Mononuclear cell (primary cell): Measurements from ENCODE around the gene KIF17. TPM values are rescaled to one million over a fixed set of nuclear protein-coding genes. Genes with fewer than 3 reads are reported as not detected.

ENCODE experiments used
- H3K27me3 ChIP-seq: 2 replicates; pipeline ENCODE4 v1.6.0; 2011; ENCODE audit warnings: low read length, control low read depth; ENCODE audit not compliant: insufficient read depth
- H3K4me1 ChIP-seq: 2 replicates; pipeline ENCODE4 v1.5.1; 2011; ENCODE audit warnings: mild to moderate bottlenecking, low read length, control low read depth; ENCODE audit not compliant: insufficient read depth
- H3K4me3 ChIP-seq: 2 replicates; pipeline ENCODE4 v1.5.1; 2011; ENCODE audit warnings: mild to moderate bottlenecking, low read length, moderate library complexity
- H3K9me3 ChIP-seq: 2 replicates; pipeline ENCODE4 v1.5.1; 2011; ENCODE audit warnings: low read depth, mild to moderate bottlenecking, control low read depth, low read length
- total RNA-seq: library from RNA; depleted of rRNA; stranded (reverse); fragments of >200 nt; gene quantifications from one replicate; pipeline ENCODE4 v1.2.3, GENCODE V29; 2012

Gene KIF17
- total RNA-seq, 1 donor, result under 0.01 TPM

DNA sequence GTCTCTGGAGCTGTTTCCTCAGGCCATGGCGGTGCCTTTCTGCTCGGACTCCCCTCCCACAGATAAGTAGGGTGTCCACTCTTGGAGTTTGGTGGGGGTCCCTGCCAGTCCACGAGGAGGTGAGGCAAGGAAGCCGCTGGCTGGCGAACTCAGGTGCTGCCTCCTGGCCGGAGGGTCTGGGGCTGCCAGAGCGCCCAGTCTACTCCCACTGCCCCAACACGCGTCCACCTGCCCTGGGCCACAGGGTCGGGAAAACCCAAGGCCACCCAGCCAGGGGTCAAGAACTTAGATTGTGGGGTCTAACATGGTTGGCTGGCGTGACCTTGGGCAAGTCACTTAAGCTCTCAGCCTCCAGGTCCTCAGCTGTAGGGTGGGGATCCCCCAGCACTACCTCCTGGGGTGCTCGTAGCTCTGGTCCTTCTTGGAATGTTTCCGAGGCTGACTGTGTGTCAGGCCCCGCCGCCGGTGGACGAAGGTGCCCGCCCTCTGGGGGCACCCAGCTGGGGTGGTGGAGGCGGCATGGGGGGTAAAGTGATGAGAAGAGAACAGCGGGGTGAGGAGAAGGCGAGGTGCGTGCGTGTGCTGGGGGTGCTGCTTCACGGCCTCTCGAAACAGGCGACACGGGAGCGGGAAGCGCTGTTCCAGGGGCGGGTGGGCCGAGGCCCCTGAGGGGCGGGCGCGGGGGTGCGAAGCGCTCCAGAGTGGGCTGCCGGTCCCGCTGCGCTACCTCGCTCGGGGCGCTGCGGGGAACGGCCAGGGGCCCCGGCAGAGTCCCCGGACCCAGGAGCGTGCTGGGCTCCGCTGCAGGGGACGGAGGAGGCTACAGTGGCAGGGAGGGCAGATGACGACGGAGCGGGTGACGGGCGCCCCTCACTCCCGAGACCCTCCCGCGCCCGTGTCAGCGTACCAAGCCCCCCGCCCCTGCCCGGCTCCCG, 13.5 kb upstream of the KIF17 start:
- no peaks in the 10 kb centered on the region for H3K9me3 ChIP-seq
- H3K27me3 ChIP-seq, result peaks cover 37% of the 10 kb centered on the region
- no peak overlapping the region for H3K4me3 ChIP-seq
- H3K4me1 ChIP-seq, result peaks cover 20% of the 10 kb centered on the region

DNA sequence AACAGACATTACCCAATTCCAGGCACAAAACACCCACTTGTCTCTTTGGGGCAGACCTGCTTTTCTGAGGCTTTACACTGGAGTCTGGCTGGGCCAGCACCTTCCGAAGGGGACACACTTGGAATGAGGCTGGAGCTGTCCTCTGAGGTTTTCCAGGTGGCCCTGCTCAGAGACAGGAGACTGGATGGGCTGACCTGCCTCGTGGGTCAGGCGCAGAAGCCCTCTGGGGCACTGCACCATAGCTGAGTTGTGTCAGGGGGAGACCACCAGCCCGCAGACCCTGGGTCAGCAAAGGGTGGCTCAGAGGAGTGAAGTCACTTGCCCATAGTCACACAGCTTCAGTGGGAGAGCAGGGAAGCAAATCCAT, 12.9 kb upstream of the KIF17 start:
- peaks cover 20% of the 10 kb centered on the region for H3K4me1 ChIP-seq
- H3K9me3 ChIP-seq, result no peaks in the 10 kb centered on the region
- peaks cover 37% of the 10 kb centered on the region for H3K27me3 ChIP-seq
- H3K4me3 ChIP-seq, result no peak overlapping the region

- peaks cover 37% of the 10 kb centered on the region for H3K27me3 ChIP-seq
- H3K9me3 ChIP-seq, result no peaks in the 10 kb centered on the region
- H3K4me1 ChIP-seq, result peaks cover 20% of the 10 kb centered on the region
- no peak overlapping the region for H3K4me3 ChIP-seq
Observed at GRCh38 chr1:20729990-20730689, 12.3 kb upstream of the KIF17 start.

GRCh38 chr1:20729155-20729931, 11.5 kb upstream of the KIF17 start:
- Histone ChIP-seq H3K27me3 (peaks cover 37% of the 10 kb centered on the region), H3K9me3 (no peaks in the 10 kb centered on the region), H3K4me3 (no peak overlapping the region), H3K4me1 (peaks cover 20% of the 10 kb centered on the region)

DNA sequence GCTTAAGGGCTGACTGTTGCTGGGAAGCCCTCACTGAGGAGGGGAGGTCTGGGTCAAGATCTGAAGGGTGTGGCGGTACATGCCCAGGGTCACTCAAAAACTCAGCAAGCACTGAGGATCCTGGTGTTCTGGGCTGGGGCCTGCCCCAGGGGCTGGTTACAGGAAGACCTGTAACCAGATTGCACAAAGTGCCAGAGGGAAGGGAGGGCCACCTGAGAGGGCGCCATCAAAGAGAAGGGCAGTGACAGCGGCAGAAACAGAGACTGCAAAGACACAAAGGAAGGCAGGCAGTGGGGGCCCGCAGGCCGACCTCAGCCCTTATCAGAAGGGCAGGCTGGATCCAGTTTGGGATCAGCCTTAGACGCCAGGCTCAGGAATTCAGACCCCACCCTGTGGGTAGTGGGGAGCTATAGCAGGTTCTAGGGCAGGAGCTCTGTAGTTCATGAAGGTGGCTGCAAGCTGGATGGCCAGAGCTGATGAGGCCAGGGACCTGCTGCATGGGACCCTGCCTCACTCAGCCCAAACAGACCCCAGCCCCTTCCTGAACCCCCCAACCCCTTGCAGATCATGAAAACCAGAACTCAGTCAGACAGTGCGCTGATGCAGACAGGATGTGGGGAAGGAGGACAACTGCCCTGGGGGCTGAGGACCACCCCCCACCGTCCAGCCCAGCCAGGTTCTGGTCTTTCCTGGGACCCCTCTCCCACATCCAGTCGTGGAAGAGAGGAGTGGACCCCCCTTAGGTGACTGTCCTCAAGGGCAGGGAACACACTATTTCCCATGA, 10.8 kb upstream of the KIF17 start:
- Histone ChIP-seq H3K27me3 (peaks cover 36% of the 10 kb centered on the region), H3K4me3 (no peak overlapping the region), H3K4me1 (peaks cover 19% of the 10 kb centered on the region), H3K9me3 (no peaks in the 10 kb centered on the region)

DNA sequence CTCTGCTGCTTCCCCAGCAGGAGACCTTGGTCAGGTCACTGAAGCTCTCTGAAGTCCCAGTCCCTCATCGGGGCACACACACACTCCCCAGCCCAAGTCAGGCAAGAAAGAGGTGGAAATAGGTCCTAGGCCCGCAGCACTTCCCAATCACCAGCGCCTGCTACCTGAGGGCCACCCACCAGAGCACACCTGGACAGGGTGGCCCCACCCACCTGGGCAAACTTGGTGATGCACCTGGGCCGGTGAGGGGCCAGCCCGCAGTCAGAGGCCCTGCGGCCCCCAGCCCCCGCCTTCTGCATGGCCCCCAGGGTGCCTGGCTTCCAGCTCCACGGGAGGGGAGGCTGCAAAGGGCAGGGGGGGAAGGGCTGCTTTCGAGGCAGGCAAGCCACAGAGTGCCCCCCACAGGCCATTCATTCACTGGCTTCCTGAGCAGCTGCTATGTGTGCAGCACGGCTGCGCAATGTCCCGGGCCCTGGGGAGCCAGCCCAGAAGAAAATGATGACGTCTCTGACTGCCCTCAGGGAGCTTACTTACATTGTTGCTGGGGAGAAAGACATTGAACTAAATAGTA, 10.0 kb upstream of the KIF17 start:
- Histone ChIP-seq H3K4me3 (no peak overlapping the region), H3K27me3 (peaks cover 31% of the 10 kb centered on the region), H3K9me3 (no peaks in the 10 kb centered on the region), H3K4me1 (peaks cover 12% of the 10 kb centered on the region)

- Histone ChIP-seq H3K9me3 (no peaks in the 10 kb centered on the region), H3K4me1 (peaks cover 5% of the 10 kb centered on the region), H3K4me3 (no peak overlapping the region), H3K27me3 (peaks cover 24% of the 10 kb centered on the region)
Observed at GRCh38 chr1:20726932-20727745, 9.3 kb upstream of the KIF17 start.

GRCh38 chr1:20726118-20726911, 8.5 kb upstream of the KIF17 start:
- no peak overlapping the region for H3K4me3 ChIP-seq
- H3K4me1 ChIP-seq, result peaks cover 3% of the 10 kb centered on the region
- H3K9me3 ChIP-seq, result no peaks in the 10 kb centered on the region
- peaks cover 23% of the 10 kb centered on the region for H3K27me3 ChIP-seq

DNA sequence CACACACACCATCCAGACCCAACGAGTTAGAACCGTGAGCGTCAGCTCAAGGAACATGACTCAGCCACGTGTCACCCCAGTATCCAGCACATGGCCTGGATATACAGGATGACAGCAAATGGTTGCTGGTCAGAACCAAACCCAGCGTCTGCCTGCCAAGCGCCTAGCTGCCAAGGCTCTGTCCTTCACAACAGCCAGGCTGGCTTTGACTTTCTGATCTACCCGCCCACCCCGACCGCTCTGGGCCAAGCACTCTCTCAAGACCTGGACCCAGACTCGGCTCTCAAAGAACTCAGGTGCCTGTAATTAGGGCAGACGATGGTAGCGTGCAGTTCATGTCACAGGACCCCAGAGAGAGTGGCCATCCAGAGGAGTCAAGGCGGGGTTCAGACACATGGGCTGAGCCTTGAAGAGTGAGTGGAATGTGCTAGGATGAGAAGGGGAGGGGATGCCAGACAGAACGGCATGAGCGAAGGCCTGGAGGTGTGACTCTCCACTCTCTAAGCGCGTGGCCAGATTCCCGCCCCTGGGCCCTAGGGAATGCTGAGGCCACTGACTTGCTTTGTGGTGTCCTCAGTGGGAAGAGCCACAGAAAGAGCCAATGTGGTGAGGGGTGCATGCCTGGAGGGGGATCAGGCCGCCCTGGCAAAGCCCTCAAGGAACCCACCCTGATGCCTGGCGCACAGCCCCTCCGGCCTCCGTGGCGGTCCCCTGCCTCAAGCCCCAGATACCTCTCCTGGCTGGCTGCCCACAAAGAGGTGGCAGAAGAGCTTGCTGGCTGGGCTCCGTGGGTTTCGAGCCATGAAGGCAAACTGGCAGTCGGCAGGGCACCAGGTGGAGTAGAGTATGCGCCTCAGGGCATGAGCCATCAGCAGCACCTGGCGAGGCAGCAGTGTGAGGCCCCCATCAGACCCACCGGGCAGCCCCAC, 7.6 kb upstream of the KIF17 start:
- Histone ChIP-seq H3K4me3 (no peak overlapping the region), H3K27me3 (peaks cover 14% of the 10 kb centered on the region), H3K4me1 (no peaks in the 10 kb centered on the region), H3K9me3 (no peaks in the 10 kb centered on the region)

- no peaks in the 10 kb centered on the region for H3K4me1 ChIP-seq
- peaks cover 5% of the 10 kb centered on the region for H3K27me3 ChIP-seq
- H3K4me3 ChIP-seq, result no peak overlapping the region
- H3K9me3 ChIP-seq, result no peaks in the 10 kb centered on the region
Observed at GRCh38 chr1:20724364-20725188, 6.8 kb upstream of the KIF17 start.

DNA sequence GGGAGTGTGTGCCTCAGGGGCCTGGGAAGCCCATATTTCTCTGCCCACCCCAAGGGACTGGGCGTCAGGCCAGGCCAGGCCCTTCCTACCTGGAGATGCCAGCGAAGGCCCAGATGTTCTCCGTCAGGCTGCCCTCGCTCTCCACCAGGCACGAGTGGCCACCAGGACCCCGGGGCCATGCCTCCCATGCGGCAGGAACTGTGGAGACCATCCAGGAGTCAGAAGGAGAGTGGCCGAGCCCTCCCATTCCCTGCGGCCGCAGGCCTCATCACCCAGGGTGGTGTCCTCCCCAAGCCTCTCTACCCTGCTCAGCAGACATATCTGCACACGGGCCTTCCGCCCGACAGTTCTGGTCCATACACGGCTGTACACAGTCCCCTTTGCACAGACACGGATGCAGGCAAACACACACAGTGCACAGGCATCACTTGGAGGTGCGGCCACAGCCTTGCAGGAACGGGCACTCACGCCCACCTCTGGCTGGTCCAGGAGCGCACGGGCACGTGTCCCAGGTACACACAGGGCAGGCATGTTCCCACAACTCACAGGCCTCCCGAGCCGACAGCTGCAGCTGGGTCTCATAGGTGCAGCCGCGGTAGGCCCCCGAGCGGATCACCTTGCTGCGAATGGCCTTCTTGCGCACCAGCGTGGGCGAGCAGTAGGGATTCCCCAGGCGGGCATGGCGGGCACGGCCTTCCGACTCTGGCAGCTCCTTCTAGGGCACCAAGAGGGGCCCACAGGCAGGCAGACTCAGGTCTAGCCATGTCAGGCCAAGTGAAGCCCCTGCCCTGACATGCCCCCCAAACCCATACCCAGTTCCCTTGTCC, 5.9 kb upstream of the KIF17 start:
- Histone ChIP-seq H3K4me3 (no peak overlapping the region), H3K27me3 (peaks cover 8% of the 10 kb centered on the region), H3K9me3 (no peaks in the 10 kb centered on the region), H3K4me1 (no peaks in the 10 kb centered on the region)
